Gastrocnemius medialis (tissue), 4 donors: ENCODE measurements around the gene CHAD.

Source experiments
- CTCF ChIP-seq, 5 experiments: fragments of 450-650 bp in 3 of 5; fragments of 200-600 bp in 2 of 5; sonication (generic) in 2 of 5; IDR thresholded peaks in 4 of 5; conservative IDR thresholded peaks in 1 of 5; 1 replicate in 4 of 5; 2 replicates in 1 of 5; pipeline ENCODE4 v1.5.1; 2016 to 2019; ENCODE audit warnings: antibody characterized with exemption in 5 of 5, mild to moderate bottlenecking in 3 of 5, moderate library complexity in 3 of 5
- POLR2A ChIP-seq, 2 donors: fragments of 450-650 bp; IDR thresholded peaks; one replicate each; pipeline ENCODE4 v1.6.1; 2017; ENCODE audit warnings: antibody characterized with exemption in 2 of 2, mild to moderate bottlenecking in 2 of 2, moderate library complexity in 2 of 2

GRCh38 chr17:50499721-50500120 lies 31.0 kb upstream of the CHAD start:
- no peak for TF ChIP-seq CTCF (IDR thresholded peaks at IDR 0.05 in 4 of 5, conservative IDR thresholded peaks at IDR 0.05 in 1 of 5)
- TF ChIP-seq POLR2A (IDR thresholded peaks at IDR 0.05) = no peak
